NCI-H2227 treated with DMSO at 0.1 percent for 48 hours (cell line): ENCODE results near the gene CIB1.

Experiments
- DNase-seq: peaks from one replicate; lab custom pipeline; 2025; lab: John Stamatoyannopoulos, UW

The CIB1 gene

GRCh38 chr15:90240856-90241255, 7.1 kb upstream of the CIB1 start:
- DNase-seq = no peak

- no peak for DNase-seq
These were observed 5.6 kb upstream of the CIB1 start for GRCh38 chr15:90239371-90239770.

- peak; percentile 64 for DNase-seq
These were observed 601 bp upstream of the CIB1 start, which contains the start of gene GDPGP1 for GRCh38 chr15:90234096-90234988. TSS of gene GDPGP1 (plus strand) at chr15:90234209. CDS start at chr15:90240909, 6,700 bp downstream.

- DNase-seq = no peak
These were observed 777 bp downstream of the CIB1 start for GRCh38 chr15:90232941-90233386.

- DNase-seq = no peak
These were observed 1.5 kb downstream of the CIB1 start for GRCh38 chr15:90232196-90232595.

- DNase-seq = no peak
These were observed 2.4 kb downstream of the CIB1 start for GRCh38 chr15:90231028-90232017.

GRCh38 chr15:90230610-90231009, 3.1 kb downstream of the CIB1 start:
- DNase-seq = no peak

- no peak for DNase-seq
These were observed 3.7 kb downstream of the CIB1 start for GRCh38 chr15:90230071-90230494.

GRCh38 chr15:90228960-90229359, 4.8 kb downstream of the CIB1 start:
- no peak for DNase-seq

GRCh38 chr15:90227816-90228772, 5.6 kb downstream of the CIB1 start:
- DNase-seq = no peak

GRCh38 chr15:90227336-90227735, 6.4 kb downstream of the CIB1 start:
- no peak for DNase-seq

GRCh38 chr15:90225504-90226234, 8.1 kb downstream of the CIB1 start:
- no peak for DNase-seq

- no peak for DNase-seq
These were observed 8.7 kb downstream of the CIB1 start for GRCh38 chr15:90225047-90225446.

GRCh38 chr15:90223441-90224165, 10.1 kb downstream of the CIB1 start:
- DNase-seq = no peak

- no peak for DNase-seq
These were observed 11.2 kb downstream of the CIB1 start for GRCh38 chr15:90222547-90222946.

GRCh38 chr15:90221246-90221900, 12.4 kb downstream of the CIB1 start:
- no peak for DNase-seq

- peak; percentile 24 for DNase-seq
These were observed 14.2 kb downstream of the CIB1 start for GRCh38 chr15:90219421-90220141.

GRCh38 chr15:90217671-90218394, 15.9 kb downstream of the CIB1 start:
- no peak for DNase-seq
